SKM-1 (cell line): Measurements from ENCODE around the gene GRXCR2.
"Not testable (repeated sequence)": the region's sequence is repeated elsewhere in the genome, so short reads cannot be mapped to it uniquely, and the experiment has no call there.

Experiments
- DNase-seq: peaks from one replicate; lab custom pipeline; 2025; ENCODE audit not compliant: unreplicated experiment; lab: John Stamatoyannopoulos, UW

The GRXCR2 gene

DNA sequence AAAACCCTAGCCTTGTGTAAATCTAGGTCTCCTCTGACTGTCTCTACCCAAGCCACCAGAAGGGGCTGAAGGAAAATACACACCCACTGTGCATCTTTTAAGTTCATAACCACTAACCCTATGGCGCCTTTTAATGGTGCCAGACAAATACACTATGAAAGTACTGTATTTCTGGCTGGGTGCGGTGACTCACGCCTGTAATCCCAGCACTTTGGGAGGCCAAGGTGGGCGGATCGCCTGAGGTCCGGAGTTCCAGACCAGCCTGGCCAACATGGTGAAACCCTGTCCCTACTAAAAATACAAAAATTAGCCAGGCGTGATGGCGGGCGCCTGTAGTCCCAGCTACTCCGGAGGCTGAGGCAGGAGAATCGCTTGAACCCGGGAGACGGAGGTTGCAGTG, 36.6 kb downstream of the GRXCR2 start:
- not testable (repeated sequence) for DNase-seq

GRCh38 chr5:145835848-145836239, 37.0 kb downstream of the GRXCR2 start:
- no peak for DNase-seq

DNA sequence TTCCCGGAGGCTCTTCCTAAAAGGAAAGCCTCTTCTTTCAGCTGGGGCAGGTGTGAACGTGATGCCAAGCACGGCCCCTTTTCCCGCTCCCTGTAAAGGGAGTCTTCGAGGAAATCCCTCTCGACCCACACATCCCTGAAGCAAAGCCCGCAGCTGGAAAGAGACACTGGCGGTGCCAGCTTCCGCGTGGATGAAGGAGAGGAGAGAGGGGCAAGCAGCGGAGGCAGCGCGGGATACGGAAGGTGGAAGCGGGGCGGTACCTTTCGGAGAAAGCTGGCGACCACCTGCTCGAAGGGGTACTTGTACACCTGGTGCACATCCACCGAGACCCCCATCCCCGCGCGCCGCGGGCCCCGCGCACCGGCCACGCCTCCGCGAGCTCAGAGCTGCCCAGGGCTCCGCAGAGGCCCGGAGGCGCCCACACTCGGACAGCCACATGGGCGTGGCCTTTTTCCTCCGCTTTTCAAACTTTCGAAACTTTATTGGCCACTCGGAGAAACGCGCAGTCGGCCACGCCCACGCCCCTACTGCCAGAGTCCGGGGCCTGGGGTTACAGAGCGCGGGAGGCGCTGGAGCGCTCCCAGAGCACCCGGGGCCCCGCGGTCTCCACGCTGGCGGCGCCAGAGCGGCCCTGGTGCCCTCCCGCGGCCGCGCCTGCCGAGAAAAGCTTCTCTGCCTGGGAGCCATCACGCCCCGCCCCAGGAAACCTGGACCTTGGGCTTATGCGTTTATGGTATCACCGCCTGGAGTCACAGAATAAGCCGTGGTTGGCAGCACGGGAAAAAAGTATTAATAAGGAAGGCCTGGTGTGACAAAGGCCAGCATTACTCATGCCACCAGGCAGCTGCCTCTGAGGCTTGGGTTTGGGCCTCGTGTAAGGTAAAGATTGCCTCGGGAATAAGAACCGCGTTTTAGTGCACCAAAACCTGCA, 37.6 kb downstream of the GRXCR2 start, which contains the start of gene PRELID2:
TSS of gene PRELID2 (minus strand) at position 426 of the 931 bp plus-strand sequence. CDS start at position 335, 91 bp downstream.
- DNase-seq, result peak; percentile 84

- no peak for DNase-seq
Measured at GRCh38 chr5:145834554-145834916, 38.3 kb downstream of the GRXCR2 start.

DNA sequence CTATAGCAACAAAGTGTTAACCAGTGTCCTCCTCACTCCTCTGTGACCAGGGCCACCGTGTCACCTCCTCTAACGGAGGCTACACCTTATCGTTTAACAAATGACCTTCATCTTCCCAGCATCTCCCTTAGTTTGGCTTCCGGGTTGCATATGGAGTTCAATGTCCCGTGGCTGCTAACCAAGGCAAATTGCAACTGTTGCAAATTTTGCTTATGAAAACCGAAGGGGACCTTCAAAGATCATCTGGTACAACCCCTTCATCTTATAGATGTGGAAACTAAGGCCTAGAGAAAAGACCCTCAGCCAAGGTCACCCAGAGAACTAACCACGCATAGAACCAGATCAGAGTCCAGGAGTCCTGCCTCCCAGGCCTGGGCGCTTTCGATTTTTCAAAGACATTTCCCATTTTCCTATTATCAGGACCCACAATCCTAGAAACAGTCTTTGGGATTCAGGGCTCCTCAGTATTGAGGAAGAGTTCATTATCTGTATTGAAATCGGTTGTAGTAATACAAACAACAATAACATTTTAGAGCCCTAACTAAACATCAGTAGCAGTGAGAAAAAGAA, 39.1 kb downstream of the GRXCR2 start:
- DNase-seq, result no peak

- DNase-seq, result no peak
Measured at GRCh38 chr5:145830594-145830993, 42.2 kb downstream of the GRXCR2 start.

GRCh38 chr5:145829708-145830361, 43.0 kb downstream of the GRXCR2 start:
- DNase-seq, result no peak

DNA sequence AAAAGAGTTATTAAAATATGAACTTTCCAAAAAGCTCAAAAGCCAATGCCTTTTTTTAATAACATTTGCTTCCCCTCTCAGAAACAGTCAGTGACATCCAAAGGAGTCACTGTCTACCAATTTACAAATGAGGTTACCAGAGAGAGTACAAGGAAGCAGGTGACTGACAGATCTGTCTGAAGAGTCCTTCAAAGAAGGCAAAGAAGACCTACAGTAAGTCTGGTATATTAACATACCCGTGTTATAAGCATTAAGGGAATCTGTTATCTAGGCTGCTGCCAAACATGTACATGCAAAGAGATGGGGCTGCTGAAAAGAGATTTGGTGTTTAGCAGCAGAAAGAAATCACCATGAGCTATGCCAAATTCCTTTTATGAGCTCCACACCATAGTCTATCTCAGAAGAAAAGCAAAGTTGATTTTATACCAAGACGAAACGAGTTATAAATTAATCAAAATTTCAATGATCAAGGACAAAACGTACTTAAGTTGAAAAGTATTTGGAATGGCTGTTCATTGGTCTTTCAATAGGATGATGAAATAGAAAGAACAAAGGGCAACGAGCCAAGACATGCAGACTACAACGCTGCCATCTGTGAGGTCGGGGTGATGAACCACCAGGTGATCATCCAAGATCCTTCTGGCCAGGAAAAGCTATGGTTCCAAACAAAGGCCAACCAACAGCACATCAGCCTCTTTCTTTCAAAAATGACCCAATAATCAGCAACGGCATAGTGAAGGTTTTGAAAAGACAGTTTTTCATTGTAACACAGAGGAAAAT, 45.7 kb downstream of the GRXCR2 start:
- DNase-seq, result no peak

GRCh38 chr5:145825751-145826180, 47.0 kb downstream of the GRXCR2 start:
- DNase-seq, result peak; percentile 22

GRCh38 chr5:145824040-145824439, 48.8 kb downstream of the GRXCR2 start:
- no peak for DNase-seq

DNA sequence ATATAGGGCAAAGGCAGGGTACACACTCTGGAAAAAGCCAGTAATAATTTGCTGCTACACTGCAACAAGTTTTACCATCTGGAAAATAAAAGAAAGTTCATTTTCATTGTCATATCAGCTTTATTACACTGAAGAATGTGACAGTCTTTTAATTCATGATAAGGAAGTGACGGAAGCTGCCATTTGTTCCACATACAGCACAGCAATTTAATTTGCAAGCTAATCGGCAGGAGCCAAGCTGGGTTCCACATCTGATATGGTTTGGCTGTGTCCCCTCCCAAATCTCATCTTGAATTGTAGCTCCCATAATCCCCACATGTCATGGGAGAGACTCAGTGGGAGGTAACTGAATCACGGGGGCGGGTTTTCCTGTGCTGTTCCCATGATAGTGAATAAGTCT, 54.2 kb downstream of the GRXCR2 start:
- no peak for DNase-seq

GRCh38 chr5:145812877-145813276, 59.9 kb downstream of the GRXCR2 start:
- DNase-seq, result no peak

DNA sequence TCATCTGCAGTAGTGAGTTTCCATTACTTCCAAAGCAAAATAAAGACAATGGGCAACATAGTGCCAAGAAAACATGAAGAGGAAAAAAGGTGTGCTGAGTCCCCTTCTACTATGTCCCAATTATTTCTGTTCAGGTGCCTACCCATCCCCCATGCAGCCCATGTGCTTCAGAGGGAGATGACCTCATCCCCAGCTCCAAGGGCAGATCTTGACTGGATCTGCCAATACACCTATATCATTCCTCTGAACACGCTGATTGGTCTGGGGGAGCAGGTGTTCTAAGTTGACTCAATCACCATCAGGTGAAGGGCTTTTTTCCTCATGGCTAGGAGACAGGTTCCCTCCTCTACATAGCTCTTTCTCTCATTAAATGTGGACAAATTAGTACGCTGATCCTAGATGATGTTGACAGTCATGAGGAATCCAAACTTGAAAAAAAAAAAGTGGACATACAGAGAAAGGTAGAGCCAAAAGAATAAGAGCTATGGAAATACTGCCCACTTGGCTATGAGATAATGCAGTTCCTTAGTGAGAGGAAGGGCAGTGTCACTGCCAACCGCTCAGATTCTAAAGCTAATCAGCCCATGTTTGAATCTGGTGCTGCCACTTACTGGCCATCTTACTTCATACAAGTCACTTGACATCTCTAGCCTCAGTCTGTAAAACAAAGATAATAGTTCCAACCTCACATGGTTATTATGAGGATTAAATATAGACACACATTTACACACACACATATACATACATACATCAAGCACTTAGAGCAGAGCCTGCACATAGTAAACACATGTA, 60.8 kb downstream of the GRXCR2 start:
- DNase-seq, result no peak
